Activated CD8-positive, alpha-beta memory T cell treated with anti-CD3 and anti-CD28 coated beads for 36 hours (primary cell): ENCODE results near the gene EIF2B2. TPM values are rescaled to one million over a fixed set of nuclear protein-coding genes. Genes with fewer than 3 reads are reported as not detected.

Experiments
- CTCF ChIA-PET: fragments of 350-600 bp; sonication (Branson Sonifier 250); formaldehyde crosslinking; loops from one replicate; lab custom pipeline; 2021; ENCODE audit warnings: antibody characterized with exemption; lab: Charles Lee
- POLR2A ChIA-PET: fragments of 350-600 bp; sonication (Branson Sonifier 250); formaldehyde crosslinking; loops from one replicate; lab custom pipeline; 2021; ENCODE audit warnings: antibody characterized with exemption; lab: Charles Lee
- total RNA-seq, 2 experiments: library from RNA; stranded (reverse); gene quantifications; one replicate each; pipeline ENCODE4 v1.2.3, GENCODE V29; 2021

The EIF2B2 gene
- total RNA-seq, result 10 to 100 TPM; 62.6 to 64.1 TPM

DNA sequence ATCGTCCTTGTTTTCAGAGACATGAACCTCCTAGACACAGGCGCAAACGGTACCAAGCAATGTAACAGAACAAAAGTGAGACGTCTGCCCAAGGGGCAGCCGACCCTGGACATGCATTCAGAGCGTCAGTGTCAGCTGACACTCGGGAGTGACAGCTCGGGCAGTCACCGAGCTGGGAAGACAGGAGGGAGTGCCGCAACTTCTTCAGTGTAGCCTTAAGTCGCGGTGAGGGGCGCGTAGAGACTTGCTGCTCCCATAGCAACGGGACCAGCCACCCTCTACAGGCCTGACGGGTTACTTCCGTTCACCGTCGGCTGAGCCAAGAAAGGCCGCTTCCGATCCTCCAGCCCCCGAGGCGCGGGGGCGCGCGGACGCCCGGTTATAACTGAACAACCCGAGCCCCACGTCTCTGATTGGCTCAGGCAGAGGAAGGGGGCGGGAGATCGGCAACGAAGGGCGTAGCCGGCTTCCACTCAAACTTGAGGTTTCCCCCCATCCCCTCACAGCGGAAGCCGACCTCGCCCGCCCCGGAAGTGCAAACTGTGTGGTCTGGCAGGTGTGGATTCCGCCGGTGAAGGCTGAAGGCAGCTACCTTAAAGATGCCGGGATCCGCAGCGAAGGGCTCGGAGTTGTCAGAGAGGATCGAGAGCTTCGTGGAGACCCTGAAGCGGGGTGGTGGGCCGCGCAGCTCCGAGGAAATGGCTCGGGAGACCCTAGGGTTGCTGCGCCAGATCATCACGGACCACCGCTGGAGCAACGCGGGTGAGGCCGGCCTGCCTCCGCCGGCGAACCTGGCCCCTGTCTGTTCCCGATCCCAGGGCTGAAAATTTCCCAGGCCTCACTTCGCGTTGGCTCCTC lies at the start of gene EIF2B2:
EIF2B2 (plus strand) TSS at position 530 of the 858 bp plus-strand sequence; CDS start at position 600, 70 bp downstream.
- POLR2A ChIA-PET, result interaction anchor here (0.6 to 1.4 kb wide), 5 partner anchors 12 to 120 kb away, joined by 3 to 6 read pairs (median 5); partner anchors contain the start of gene ZC2HC1C
- CTCF ChIA-PET, result interaction anchor here (1.4 kb wide), 2 partner anchors 12 to 96 kb away, joined by 3 to 4 read pairs; no protein-coding TSS in a partner anchor

DNA sequence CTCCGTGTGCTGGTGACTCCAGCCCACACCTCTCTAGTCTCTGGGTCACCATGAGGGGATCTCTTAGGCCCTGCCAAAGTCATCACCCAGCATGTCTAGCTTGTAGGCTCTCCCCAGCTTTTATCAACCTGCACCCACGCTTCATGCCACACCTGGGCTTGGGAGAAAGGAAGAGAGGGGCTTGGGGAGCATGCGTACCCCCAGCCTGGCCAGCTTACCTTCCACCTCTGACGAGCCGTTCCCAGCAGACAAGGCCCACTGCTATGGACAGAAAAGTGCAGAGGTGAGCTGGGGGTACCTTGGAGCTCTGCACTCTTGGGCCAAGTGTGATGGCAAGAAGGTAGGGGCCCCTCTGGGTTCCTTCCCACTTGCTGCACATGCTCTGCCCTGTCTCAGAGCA lies 49.0 kb upstream of the EIF2B2 start:
- POLR2A ChIA-PET, result no interaction called here
- CTCF ChIA-PET, result interaction anchor here (0.9 kb wide), 1 partner anchor 135 kb away, joined by 3 read pairs; no protein-coding TSS in a partner anchor

DNA sequence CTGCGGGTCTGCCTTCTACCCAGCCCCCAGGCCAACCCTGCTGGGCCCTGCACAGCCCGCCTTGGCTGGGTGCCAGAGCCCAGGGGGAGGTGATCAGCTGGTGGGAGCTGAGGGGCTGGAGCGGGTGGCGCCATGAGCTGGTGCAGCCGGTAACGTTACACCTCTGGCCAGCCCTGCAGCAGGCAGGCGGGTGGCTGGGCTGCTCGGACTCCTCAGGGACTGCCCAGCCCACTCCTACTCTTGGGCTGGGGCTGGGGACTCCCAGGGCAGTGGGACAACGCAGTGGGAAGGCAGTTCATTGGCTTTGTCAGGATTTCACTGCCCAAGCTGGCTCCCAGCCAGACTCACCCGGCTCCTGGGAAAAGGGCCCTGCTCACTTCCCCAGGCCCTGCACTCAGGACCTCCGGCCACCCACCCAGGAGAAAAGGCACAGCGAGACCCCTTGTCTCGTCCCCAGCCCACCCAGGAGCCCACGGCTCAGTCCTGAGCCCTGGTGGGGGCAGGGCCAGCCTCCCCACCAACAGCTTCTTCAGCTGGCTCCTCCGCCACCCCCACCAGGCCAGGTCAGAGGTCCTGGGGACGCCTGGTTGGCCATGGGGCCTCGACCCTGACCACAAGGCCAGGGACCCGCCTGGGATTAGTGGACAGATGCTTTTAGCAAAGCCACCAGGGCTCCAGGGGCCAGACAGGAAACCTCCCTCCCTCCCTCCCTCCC lies 48.3 kb upstream of the EIF2B2 start:
- ChIA-PET CTCF (interaction anchor here (0.9 to 1.4 kb wide), 2 partner anchors 8 to 134 kb away, joined by 3 to 8 read pairs; no protein-coding TSS in a partner anchor), POLR2A (interaction anchor here (0.6 kb wide), 1 partner anchor 992 kb away, joined by 3 read pairs; no protein-coding TSS in a partner anchor)

DNA sequence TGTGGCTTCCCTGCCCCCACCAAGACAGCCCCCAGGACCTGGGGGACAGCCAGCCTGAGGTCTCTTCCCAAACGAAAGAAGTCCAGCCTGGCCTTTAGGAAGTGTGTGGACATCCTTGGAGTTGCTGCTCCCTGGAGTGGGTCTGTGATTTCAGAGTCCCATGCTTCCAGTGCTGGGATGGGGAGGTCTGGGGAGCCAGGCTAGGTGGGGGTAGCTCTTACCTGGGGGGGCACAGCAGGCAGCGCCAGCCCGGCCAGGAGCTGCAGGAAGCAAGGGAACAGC lies 47.8 kb upstream of the EIF2B2 start:
- CTCF ChIA-PET, result interaction anchor here (1.4 kb wide), 1 partner anchor 8 kb away, joined by 8 read pairs; no protein-coding TSS in a partner anchor
- POLR2A ChIA-PET, result no interaction called here

DNA sequence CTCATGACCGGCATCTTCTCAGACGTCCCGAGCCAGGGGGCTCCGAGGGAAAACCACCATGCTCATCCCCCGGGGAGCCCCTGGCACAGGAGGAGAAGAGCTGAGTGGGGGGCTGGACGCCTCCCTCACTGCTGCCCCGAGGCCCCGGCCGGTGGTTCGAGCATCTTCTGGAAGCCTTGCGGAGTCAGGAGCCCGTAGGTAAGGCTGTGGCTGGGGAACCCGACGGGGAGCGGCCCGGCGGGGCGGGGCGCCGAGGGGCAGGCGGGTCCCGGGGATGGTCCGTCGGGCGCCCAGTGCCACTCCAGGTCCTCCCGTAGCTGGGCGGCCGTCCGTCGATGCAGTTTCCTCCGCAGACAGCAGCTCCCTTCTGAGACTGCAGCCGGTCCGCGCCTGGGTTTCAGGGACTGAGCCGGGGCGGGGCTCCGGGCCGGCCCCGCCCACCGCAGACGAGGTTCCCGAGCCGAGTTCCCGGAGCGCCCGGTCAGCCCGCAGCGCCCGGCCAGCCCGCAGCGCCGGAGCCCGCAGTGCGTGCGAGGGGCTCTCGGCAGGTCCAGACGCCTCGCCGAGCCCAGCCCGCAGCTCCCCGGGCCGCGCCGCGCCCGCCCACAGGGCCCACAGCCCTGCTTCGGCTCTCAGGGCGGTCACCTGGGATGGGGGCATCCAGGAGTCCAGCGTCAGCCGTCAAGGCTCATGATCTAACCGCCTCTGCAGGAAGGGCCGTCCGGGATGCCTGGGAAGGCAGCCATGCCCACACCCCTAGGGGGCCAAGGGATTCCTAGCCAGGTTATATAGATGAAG lies 47.3 kb upstream of the EIF2B2 start, which contains the start of gene PGF:
PGF (minus strand) TSS at position 369 of the 798 bp plus-strand sequence; CDS start at position 14, 355 bp downstream.
- POLR2A ChIA-PET, result no interaction called here

DNA sequence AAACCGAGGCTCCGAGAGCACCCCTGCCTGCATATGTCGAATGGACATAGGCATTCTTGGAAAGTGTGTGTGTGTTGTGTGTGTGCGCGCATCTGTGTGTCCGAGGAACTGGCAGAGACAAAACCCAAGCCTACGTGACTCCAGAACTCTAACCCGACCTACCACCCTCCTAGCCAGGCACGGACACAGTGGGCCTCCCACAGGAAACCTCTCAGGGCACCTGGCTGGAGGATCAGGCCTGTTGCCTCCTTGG lies 46.8 kb upstream of the EIF2B2 start:
- CTCF ChIA-PET, result interaction anchor here (1.4 kb wide), 1 partner anchor 9 kb away, joined by 8 read pairs; no protein-coding TSS in a partner anchor
- POLR2A ChIA-PET, result no interaction called here

More for the DNA sequence above, 47.3 kb upstream of the EIF2B2 start, which contains the start of gene PGF:
- CTCF ChIA-PET, result interaction anchor here (1.4 kb wide), 1 partner anchor 9 kb away, joined by 8 read pairs; no protein-coding TSS in a partner anchor

DNA sequence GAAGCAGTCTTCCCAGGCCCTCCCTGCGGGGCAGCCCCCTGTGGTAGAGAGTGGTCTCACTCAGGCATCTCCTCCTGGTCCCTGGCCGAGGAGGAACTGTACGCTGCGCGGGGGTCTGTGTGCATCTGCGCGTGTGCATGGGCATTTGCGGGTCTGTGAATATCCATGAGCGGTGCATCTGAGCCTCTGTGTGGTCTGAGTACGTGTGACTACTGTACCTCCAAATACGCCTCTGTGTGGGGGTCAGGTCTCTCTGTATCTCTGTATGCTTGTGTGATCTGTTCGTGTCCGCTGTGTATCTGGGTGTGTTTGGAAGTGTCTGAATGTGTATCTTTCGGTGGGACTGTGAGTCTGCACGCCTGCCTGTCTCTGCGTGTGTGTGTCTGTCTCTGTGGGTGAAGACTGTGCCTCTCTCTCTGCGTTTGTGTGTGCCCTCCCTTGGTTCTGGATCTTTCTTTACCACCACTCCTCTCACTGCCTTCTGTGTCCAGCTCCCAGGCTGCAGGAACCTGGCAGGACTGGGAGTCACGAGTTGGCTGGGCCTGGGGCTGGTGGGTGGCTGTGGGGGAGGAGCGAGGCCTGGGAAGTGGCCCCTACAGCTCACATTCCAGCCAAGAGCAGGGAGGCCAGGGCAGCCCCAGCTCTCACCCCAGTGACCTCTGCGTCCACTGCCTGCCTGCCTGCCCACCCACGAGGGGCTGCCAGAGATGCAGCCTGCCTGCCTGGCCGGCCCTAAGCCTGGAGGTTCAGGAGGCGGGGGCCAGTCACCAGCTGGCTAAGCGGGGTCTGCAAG lies 46.2 kb upstream of the EIF2B2 start:
- CTCF ChIA-PET, result no interaction called here
- POLR2A ChIA-PET, result no interaction called here

DNA sequence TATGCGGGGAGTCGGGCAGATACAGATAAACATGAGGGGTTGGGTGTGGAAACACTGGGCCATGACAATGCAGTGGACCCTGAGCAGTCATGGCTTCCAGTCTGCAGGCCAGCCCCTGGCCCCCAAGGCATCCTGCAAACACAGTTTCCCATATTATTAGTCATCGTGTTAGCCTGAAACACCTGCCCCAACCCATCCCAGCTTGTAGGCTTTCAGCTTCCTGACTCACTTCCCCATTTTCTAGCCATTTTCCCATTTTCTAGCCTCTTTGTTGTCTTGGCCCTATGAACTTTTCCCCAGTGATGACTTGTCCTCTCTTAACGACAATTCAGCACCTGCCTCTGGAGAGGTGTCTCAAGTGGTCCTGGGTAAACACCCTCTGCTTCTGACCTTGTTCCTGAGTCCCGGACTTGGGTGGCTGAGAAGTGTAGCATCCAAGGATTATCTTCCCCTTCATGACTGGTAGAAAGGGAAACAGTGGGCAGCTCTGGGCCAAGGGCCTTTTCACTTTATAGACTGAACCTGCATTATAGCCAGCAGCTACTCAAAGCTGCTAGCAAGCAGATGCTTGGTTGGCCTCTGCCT lies 43.0 kb upstream of the EIF2B2 start:
- ChIA-PET POLR2A (no interaction called here), CTCF (interaction anchor here (0.6 to 1.3 kb wide), 2 partner anchors 13 to 120 kb away, joined by 3 to 7 read pairs; no protein-coding TSS in a partner anchor)

DNA sequence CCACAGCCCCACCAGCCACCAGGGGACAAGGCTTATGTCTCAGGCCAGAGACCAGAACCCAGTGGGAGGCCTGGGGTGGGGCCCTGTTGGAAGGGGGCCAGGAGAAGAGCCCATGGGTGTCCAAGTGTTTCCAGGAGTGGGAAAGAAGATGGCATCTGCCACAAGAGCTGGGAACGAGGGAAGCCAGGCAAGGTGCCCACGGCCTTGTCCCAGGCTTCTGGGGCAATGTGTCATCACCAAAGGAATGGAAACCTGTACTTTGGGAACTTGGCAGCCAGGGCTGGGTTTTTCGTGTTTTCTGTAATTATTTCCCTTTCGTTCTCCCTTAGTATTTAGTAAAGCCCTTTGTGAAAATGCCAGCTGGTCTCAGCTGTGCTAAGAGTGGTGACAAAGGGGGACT lies 42.0 kb upstream of the EIF2B2 start:
- ChIA-PET POLR2A (no interaction called here), CTCF (interaction anchor here (1.5 kb wide), 2 partner anchors 15 to 16 kb away, joined by 4 to 5 read pairs; no protein-coding TSS in a partner anchor)

DNA sequence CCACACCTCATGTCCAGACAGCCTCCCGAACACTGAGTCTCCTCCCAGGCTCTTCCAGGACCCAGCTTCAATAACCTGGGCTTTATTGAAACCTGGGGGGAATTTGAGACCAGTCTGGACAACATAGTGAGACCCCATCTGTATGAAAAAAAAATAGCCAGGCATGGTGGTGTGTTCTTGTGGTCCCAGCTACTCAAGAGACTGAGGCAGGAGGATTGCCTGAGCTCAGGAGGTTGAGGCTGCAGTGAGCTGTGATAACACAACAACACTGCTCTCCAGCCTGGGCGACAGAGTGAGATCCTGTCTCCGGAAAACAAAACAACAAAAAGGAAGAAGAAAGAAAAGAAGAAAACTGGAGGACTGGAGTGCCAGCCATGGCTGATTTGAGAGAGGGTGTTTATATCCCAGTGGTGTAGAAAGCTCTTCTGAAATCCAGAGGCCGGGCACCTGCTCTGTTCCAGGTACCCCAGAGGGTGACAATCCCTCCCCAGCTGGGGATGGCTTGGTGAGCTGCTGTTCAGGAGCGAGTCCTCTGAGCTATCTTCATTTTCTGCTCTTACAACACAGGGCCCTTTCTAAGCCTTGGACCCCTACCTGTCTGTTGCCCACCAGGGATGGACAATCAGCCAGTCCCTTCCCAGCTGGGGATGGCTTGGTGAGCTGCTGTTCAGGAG lies 41.3 kb upstream of the EIF2B2 start:
- ChIA-PET POLR2A (no interaction called here), CTCF (interaction anchor here (1.5 kb wide), 2 partner anchors 15 to 17 kb away, joined by 4 to 5 read pairs; no protein-coding TSS in a partner anchor)

DNA sequence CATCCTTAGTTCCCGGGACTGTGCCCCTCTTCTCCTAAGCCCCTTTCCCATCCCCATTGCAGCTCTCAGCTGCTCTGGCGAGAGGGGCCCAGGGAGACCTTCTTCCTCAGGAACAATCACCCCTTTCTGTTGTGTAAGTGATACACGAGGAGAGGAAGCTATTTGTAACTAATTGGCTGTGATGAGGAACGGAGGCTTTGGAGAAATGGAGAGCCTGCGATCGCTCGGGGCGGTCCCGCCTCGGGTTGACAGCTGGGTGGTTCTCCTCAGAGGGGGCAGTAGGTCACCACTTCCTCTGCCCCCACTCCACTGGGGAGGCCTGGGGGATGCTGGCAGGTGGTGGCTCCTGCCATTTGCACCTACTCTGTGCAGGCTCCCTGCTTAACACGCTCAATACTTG lies 40.7 kb upstream of the EIF2B2 start:
- ChIA-PET CTCF (interaction anchor here (1.5 kb wide), 2 partner anchors 16 to 17 kb away, joined by 4 to 5 read pairs; no protein-coding TSS in a partner anchor), POLR2A (no interaction called here)

DNA sequence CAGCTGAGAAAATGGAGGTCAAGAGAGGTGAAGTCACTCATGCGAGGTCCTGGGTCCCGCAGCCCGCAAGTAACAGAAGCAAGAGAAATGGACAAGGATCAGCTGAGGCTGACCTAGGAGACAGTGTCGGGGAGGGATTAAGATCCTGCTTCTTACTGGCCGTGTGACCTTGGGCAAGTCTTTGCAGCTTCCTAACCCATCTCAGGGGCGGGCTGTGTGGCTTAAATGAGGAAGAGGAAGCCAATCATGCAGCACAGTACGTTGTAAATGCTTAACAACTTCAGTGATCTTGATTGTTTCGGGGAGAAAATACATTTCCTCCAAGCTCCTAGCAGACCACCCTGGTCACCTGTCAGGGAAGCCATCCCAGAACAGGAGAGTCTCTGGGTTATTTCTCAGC lies 40.2 kb upstream of the EIF2B2 start:
- POLR2A ChIA-PET, result no interaction called here
- CTCF ChIA-PET, result no interaction called here

DNA sequence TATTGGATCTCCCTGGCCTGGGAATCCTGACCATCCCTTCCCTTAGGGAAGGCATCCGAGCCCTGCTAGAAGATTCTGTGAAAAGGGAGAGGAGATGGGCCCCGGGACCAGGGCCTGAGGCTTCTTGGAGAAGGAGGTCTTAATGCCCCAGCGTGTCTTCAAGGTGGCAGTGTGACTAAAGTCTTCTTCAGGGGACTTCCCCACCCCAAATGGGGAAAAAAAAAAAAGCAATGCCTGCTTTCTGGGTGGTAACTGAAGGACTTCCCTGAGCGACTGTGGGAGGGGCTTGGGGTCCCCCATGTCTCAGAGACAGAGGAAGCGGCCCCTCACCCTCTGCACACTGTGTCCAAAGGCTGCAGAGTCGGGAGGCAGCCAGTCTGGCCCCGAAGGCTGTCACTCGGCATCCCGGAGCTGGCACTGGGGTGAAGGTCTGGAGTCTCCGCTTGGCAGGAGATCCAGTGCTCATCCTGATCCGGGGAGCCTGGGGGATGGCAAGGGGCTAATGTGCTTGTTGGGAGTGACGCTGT lies 39.5 kb upstream of the EIF2B2 start:
- ChIA-PET POLR2A (no interaction called here), CTCF (no interaction called here)

DNA sequence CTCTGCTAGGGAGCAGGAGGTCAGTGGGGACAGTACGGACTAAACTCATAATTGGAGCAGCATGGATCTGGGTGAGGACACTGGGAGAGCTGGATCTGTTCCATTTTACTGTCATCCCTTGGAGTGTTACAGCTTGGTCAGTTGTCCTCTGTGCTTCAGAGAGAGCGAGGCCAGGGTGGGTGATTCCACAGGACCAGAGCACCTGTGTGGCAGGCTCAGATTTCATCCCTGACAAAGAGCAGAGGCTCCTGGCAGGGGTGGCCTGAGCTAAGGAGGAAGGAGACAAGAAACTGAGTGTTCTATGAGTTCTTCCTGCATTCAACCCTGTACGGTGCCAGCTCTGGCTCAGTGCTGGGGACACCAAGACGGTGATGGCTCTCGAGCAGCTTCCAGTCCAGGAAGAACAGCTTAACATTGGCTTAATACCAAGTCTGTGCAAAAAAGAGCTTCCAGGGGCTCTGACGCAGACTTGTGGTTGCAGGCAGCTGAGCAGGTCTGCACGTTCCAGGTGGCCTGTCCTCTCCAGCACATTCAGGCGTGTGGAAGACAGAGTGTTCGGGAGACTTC lies 38.9 kb upstream of the EIF2B2 start:
- POLR2A ChIA-PET, result no interaction called here
- CTCF ChIA-PET, result no interaction called here

DNA sequence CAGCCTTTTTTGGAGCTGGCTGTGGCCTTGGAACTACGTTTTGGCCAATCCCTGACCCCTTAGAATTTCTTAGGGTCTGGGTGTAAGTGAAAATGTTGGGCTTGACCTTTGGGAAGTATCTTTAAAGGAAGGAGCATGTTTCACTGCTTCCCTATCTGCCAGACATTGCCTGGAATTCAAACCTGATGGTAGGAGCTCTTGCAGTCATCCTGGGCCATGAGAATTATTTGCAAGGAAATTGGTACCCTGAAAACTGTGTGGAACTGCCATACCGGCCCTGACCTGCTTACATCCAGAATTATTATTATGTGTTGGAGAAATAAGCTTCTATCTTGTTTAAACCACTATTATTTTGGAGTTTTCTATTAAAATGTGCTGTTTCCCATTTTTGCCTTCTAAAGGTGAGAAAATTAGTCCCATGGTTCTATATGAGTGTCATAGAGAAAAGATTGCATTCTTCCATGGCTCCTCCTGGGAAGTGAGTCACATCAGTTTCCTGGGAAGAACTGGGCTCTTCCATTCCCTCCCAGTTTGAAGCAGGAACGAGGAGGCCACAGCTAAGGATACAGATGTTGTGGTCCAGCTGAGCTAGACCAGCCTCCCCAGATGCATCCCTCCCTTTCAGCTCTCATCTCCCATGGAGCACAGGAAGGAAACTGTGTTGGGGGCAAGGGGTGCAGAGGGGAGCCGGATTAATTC lies 37.8 kb upstream of the EIF2B2 start:
- ChIA-PET CTCF (interaction anchor here (1.1 kb wide), 1 partner anchor 13 kb away, joined by 3 read pairs; no protein-coding TSS in a partner anchor), POLR2A (no interaction called here)

DNA sequence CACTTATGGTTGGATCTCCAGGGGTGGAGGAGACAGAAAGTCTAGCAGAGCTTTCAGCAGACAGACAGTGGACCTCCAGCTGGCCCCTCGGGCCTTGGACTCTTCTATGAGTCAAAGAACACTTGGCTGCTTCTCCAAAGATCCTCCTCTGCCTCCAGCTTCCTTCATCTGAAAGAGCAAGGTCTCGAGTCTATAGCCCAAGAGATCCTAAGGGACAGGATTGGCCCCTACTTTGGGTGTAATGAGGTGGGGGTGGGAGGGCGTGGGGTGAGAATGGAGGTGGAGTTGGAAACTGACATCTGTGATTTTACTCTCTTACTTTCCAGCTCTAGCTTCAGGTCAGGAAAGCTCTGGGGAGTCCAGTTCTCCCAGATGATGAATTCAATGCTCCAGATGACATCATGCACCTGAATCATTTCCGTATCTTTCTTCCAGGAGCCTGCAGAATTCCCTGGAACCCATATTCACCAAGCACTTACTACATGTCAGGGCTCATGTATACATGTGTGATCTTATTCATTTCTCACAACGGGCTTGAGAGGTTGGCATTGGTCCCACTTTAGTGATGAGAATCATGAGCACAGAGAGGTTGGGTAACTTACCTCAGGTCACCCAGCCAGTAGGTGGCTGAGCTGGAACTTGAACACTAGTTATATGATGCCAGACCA lies 37.1 kb upstream of the EIF2B2 start:
- ChIA-PET CTCF (interaction anchor here (1.1 kb wide), 1 partner anchor 13 kb away, joined by 3 read pairs; no protein-coding TSS in a partner anchor), POLR2A (no interaction called here)
